C4-2B (cell line): Measurements from ENCODE around the gene WDR81.

Experiments used
- H3K27ac ChIP-seq: fragments of 450-650 bp; 2 replicates; pipeline ENCODE4 v1.5.1; 2017
- ZFX ChIP-seq: fragments of 450-650 bp; IDR thresholded peaks from 2 replicates; pipeline ENCODE4 v1.6.1; 2017
- TF ChIP-seq, protein P1 (sequence below): fragments of 450-650 bp; conservative IDR thresholded peaks from 2 replicates; pipeline ENCODE4 v1.5.1; 2017; ENCODE audit warnings: mild to moderate bottlenecking

WDR81 gene

DNA sequence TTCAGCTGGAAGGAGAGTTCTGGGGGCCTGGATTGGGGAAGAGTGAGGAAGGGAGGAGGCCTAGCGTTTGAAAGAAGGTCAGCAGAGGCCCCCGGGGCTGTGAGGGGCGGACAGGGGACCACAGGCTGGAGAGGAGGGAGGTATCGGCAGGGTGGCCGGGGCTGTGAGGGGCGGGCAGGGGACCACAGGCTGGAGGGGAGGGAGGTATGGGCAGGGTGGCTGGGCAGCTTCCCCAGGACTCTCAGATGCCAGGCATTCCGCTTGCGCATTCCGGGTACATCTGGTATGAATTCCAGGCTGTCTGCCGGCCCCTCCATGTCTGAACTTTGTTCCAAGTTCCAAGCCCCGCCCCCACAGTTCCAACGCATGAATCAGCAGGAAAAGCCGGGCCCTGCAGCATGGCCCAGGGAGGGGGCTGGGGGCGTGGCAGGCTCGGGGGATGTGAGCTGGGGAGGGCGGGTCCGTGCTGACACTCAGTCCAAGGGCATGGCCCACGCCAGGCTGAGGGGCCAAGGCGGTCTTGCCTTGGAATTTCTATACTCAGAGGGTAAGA lies 10.0 kb upstream of the WDR81 start:
- peak overlapping the region; percentile 98 for H3K27ac ChIP-seq
- TF ChIP-seq, protein P1, sequence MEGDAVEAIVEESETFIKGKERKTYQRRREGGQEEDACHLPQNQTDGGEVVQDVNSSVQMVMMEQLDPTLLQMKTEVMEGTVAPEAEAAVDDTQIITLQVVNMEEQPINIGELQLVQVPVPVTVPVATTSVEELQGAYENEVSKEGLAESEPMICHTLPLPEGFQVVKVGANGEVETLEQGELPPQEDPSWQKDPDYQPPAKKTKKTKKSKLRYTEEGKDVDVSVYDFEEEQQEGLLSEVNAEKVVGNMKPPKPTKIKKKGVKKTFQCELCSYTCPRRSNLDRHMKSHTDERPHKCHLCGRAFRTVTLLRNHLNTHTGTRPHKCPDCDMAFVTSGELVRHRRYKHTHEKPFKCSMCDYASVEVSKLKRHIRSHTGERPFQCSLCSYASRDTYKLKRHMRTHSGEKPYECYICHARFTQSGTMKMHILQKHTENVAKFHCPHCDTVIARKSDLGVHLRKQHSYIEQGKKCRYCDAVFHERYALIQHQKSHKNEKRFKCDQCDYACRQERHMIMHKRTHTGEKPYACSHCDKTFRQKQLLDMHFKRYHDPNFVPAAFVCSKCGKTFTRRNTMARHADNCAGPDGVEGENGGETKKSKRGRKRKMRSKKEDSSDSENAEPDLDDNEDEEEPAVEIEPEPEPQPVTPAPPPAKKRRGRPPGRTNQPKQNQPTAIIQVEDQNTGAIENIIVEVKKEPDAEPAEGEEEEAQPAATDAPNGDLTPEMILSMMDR, result no peak
- no peak for TF ChIP-seq ZFX

DNA sequence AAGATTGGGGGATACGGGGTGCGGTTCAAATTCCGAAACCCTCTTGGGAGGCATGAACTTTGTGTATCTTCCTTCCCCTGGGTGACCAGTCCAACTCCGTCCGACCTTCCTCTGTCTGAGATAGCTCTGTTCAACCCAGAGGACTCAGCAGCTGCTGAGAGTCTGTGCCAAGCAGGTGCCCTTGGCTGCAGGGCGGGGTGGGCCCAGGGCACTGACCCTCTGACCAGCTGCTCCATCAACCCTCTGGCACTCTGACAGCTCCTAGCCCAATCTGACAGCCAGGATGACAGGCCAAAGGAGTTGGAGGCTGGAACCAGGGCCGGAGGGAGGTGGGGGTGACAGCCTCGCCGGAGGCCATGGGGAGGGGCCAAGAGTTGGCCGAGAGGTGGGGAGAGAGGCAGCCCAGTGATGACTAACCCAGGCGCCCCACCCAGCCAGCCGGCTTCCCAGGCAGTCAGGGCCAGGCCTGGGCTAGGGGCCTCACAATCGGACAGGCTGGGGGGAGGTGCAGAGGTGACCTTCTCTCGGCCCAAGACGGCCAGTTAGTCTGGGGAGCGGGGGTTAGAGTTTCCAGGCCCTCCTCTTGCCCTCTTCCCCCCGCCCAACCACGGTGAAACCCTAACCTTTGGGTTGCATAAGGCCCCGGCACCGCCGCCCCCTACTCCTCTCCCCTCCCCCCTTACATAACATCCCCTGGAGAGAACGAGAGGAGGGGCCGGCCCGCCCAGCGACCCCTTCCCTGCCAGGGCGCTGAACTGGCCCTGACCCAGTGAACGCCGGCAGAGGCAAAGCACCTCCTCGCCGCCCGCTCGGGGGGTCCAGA lies 9.3 kb upstream of the WDR81 start:
- no peak for TF ChIP-seq ZFX
- TF ChIP-seq, protein P1, result no peak
- peak overlapping the region; percentile 98 for H3K27ac ChIP-seq

DNA sequence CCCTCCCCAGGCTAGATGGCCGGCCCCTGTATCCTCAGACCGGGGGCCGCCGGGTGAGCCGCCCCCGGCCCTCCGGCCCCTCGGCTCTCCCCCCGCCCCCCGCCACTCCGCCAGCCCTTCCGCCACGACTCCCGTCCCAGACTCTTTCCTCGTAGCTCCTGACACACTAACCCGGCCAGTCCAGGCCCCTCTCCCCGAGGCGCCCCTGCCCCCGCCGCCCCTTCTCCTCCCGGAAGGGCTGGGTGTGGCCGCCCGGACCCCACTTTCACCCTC lies 8.8 kb upstream of the WDR81 start:
- H3K27ac ChIP-seq, result peak overlapping the region; percentile 98
- no peak for TF ChIP-seq ZFX
- TF ChIP-seq, protein P1, result no peak

GRCh38 chr17:1716076-1716911 lies 8.2 kb upstream of the WDR81 start:
- H3K27ac ChIP-seq, result peak overlapping the region; percentile 98
- TF ChIP-seq ZFX, result no peak
- TF ChIP-seq, protein P1, result peak; percentile 18; the same call in 1 of the 2 replicates

- peak overlapping the region; percentile 98 for H3K27ac ChIP-seq
- TF ChIP-seq, protein P1, result no peak
- no peak for TF ChIP-seq ZFX
Observed at GRCh38 chr17:1716912-1717695, 7.4 kb upstream of the WDR81 start.

- TF ChIP-seq ZFX, result no peak
- TF ChIP-seq, protein P1, result no peak
- peak overlapping the region; percentile 98 for H3K27ac ChIP-seq
Observed at GRCh38 chr17:1718362-1719165, 5.9 kb upstream of the WDR81 start.
